WTC11 (cell line): ENCODE data around the gene WSCD2. TPM values are rescaled to one million over a fixed set of nuclear protein-coding genes. Genes with fewer than 3 reads are reported as not detected.

ENCODE experiments used
- ATAC-seq: fragments of 200-7000 bp; cut with Tn5 transposase; 2 replicates; pipeline ENCODE4 v1.10.0; 2021; ENCODE audit warnings: mild to moderate bottlenecking, moderate library complexity
- CTCF ChIA-PET: fragments of 300-600 bp; sonication (Branson Sonifier 250); formaldehyde crosslinking; loops from one replicate; lab custom pipeline; 2021; ENCODE audit warnings: antibody characterized with exemption; lab: Charles Lee
- POLR2A ChIA-PET: fragments of 350-600 bp; sonication (Branson Sonifier 250); formaldehyde crosslinking; loops from one replicate; lab custom pipeline; 2021; ENCODE audit warnings: antibody characterized with exemption; lab: Charles Lee
- DNase-seq: peaks from one replicate; pipeline ENCODE4 v3.0.0; 2021; ENCODE audit warnings: low spot score
- H3K27ac Mint-ChIP-seq: 2 replicates; pipeline ENCODE4 v1.8.0; 2021; ENCODE audit warnings: mixed read lengths
- H3K27me3 Mint-ChIP-seq: 2 replicates; pipeline ENCODE4 v1.8.0; 2021; ENCODE audit warnings: low read depth, mild to moderate bottlenecking, moderate library complexity, mixed read lengths
- H3K36me3 Mint-ChIP-seq: 2 replicates; pipeline ENCODE4 v1.8.0; 2021; ENCODE audit warnings: mixed read lengths
- H3K4me1 Mint-ChIP-seq: 2 replicates; pipeline ENCODE4 v1.8.0; 2022; ENCODE audit warnings: mixed read lengths
- H3K4me3 Mint-ChIP-seq: 2 replicates; pipeline ENCODE4 v1.8.0; 2021; ENCODE audit warnings: mild to moderate bottlenecking, moderate library complexity, mixed read lengths
- H3K9me3 Mint-ChIP-seq: 2 replicates; pipeline ENCODE4 v1.8.0; 2021; ENCODE audit warnings: mixed read lengths
- ATF1 ChIP-seq: sonication (generic); formaldehyde crosslinking; IDR thresholded peaks from 2 replicates; pipeline ENCODE4 v1.8.1; 2023; ENCODE audit warnings: mild to moderate bottlenecking, moderate library complexity, missing genetic modification reagents
- CREM ChIP-seq: sonication (generic); formaldehyde crosslinking; IDR thresholded peaks from 2 replicates; pipeline ENCODE4 v1.8.1; 2022; ENCODE audit warnings: mild to moderate bottlenecking, missing genetic modification reagents, moderate library complexity
- FOXK1 ChIP-seq: sonication (generic); formaldehyde crosslinking; IDR thresholded peaks from 2 replicates; pipeline ENCODE4 v1.8.0; 2022; ENCODE audit warnings: mild to moderate bottlenecking, moderate library complexity, missing genetic modification reagents
- GABPB1 ChIP-seq: sonication (generic); formaldehyde crosslinking; IDR thresholded peaks from 2 replicates; pipeline ENCODE4 v1.8.1; 2023; ENCODE audit warnings: mild to moderate bottlenecking, missing genetic modification reagents
- GTF2I ChIP-seq: fragments of 250-450 bp; sonication (Bioruptor Pico); conservative IDR thresholded peaks from 2 replicates; pipeline ENCODE4 v1.4.0; 2021; ENCODE audit warnings: mild to moderate bottlenecking
- HMGA2 ChIP-seq: fragments of 250-450 bp; sonication (Bioruptor Pico); IDR thresholded peaks from 2 replicates; pipeline ENCODE4 v1.4.0; 2021; ENCODE audit warnings: mild to moderate bottlenecking, moderate library complexity
- IRF2 ChIP-seq: sonication (generic); formaldehyde crosslinking; IDR thresholded peaks from 2 replicates; pipeline ENCODE4 v1.8.0; 2022; ENCODE audit warnings: low read depth, missing genetic modification reagents, borderline replicate concordance
- JUN ChIP-seq: sonication (generic); formaldehyde crosslinking; IDR thresholded peaks from 2 replicates; pipeline ENCODE4 v1.8.0; 2023; ENCODE audit warnings: mild to moderate bottlenecking, missing genetic modification reagents
- NR1H2 ChIP-seq: sonication (generic); formaldehyde crosslinking; IDR thresholded peaks from 2 replicates; pipeline ENCODE4 v1.9.0; 2021; ENCODE audit warnings: mild to moderate bottlenecking, moderate library complexity, missing genetic modification reagents
- NR2C2 ChIP-seq: sonication (generic); formaldehyde crosslinking; IDR thresholded peaks from 2 replicates; pipeline ENCODE4 v1.8.0; 2022; ENCODE audit warnings: mild to moderate bottlenecking, missing genetic modification reagents
- NR3C1 ChIP-seq: sonication (generic); formaldehyde crosslinking; conservative IDR thresholded peaks from 2 replicates; pipeline ENCODE4 v1.8.1; 2023; ENCODE audit warnings: low read depth, mild to moderate bottlenecking, missing genetic modification reagents
- RORB ChIP-seq: fragments of 250-450 bp; sonication (Bioruptor Pico); IDR thresholded peaks from 2 replicates; pipeline ENCODE4 v1.9.0; 2021; ENCODE audit warnings: mild to moderate bottlenecking
- SOX15 ChIP-seq: fragments of 250-450 bp; sonication (Bioruptor Pico); IDR thresholded peaks from 2 replicates; pipeline ENCODE4 v1.9.0; 2021; ENCODE audit warnings: mild to moderate bottlenecking
- ZBTB43 ChIP-seq: sonication (generic); formaldehyde crosslinking; IDR thresholded peaks from 2 replicates; pipeline ENCODE4 v1.8.1; 2023; ENCODE audit warnings: mild to moderate bottlenecking, missing genetic modification reagents
- ZNF138 ChIP-seq: sonication (generic); formaldehyde crosslinking; conservative IDR thresholded peaks from 2 replicates; pipeline ENCODE4 v1.8.1; 2022; ENCODE audit warnings: mild to moderate bottlenecking, moderate library complexity, missing genetic modification reagents
- ZNF263 ChIP-seq: sonication (generic); formaldehyde crosslinking; IDR thresholded peaks from 2 replicates; pipeline ENCODE4 v1.8.1; 2022; ENCODE audit warnings: low read depth, mild to moderate bottlenecking, moderate library complexity, missing genetic modification reagents
- ZSCAN18 ChIP-seq: fragments of 250-450 bp; sonication (Bioruptor Pico); IDR thresholded peaks from 2 replicates; pipeline ENCODE4 v2.1.2; 2022; ENCODE audit warnings: mild to moderate bottlenecking, moderate library complexity
- total RNA-seq: library from RNA; stranded (reverse); gene quantifications from 3 replicates; pipeline ENCODE4 v1.2.3, GENCODE V29; 2021
- TF ChIP-seq, protein P1 (sequence below): fragments of 200-600 bp; IDR thresholded peaks from 2 replicates; pipeline ENCODE4 v1.8.0; 2022; ENCODE audit warnings: antibody characterized with exemption
- TF ChIP-seq, protein P2 (sequence below): sonication (generic); formaldehyde crosslinking; IDR thresholded peaks from 2 replicates; pipeline ENCODE4 v1.8.1; 2023; ENCODE audit warnings: mild to moderate bottlenecking, missing genetic modification reagents, moderate library complexity
- TF ChIP-seq, protein P3 (sequence below): sonication (generic); formaldehyde crosslinking; IDR thresholded peaks from 2 replicates; pipeline ENCODE4 v1.8.0; 2022; ENCODE audit warnings: mild to moderate bottlenecking, missing genetic modification reagents
- TF ChIP-seq, protein P4 (sequence below): sonication (generic); formaldehyde crosslinking; IDR thresholded peaks from 2 replicates; pipeline ENCODE4 v1.8.0; 2023; ENCODE audit warnings: missing genetic modification reagents
- TF ChIP-seq, protein P5 (sequence below): sonication (generic); formaldehyde crosslinking; IDR thresholded peaks from 2 replicates; pipeline ENCODE4 v1.8.1; 2022; ENCODE audit warnings: mild to moderate bottlenecking, moderate library complexity, missing genetic modification reagents

WSCD2 gene
- total RNA-seq, 1 experiment from 2014 or later: 1.1 TPM

DNA sequence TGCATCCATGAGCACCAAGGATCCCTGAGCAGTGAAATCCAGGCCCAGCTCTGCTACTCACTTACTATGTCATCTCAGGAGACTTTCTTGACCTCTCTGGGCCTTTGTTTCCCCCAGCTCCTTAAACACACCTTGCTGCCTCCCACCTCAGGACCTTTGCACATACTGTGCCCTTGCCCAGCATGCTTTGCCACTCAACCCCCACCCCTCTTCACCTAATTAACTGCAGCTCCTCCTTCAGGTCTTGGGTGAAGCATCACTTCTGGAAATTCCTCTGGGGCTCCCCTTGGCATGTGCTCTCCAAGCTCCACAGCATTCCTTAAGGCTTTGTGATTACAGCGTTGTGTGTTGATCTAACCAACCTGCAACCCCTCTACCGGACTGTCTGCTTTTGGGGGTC, 15.9 kb downstream of the WSCD2 start:
- no peak overlapping the region for H3K4me3 Mint-ChIP-seq
- H3K36me3 Mint-ChIP-seq: no peaks in the 10 kb centered on the region
- CTCF ChIA-PET: interaction anchor here (0.9 to 2.0 kb wide), 6 partner anchors 8 to 152 kb away, joined by 3 to 6 read pairs (median 6); partner anchors contain the start of gene WSCD2
- DNase-seq (no peak), ATAC-seq (peak; percentile 26; the same call in 1 of the 2 replicates)
- TF ChIP-seq FOXK1 (CRISPR knock-in tag): no peak
- peak; percentile 86 for TF ChIP-seq GTF2I (CRISPR knock-in tag)
- H3K9me3 Mint-ChIP-seq: 0 out of 2 replicates have a peak, but pooled peaks cover 3% of the 10 kb centered on the region
- no peaks in the 10 kb centered on the region; the same call in 1 of the 2 replicates for H3K27me3 Mint-ChIP-seq
- H3K27ac Mint-ChIP-seq: no peak overlapping the region
- POLR2A ChIA-PET: no interaction called here
- peaks cover 55% of the 10 kb centered on the region for H3K4me1 Mint-ChIP-seq

GRCh38 chr12:108146035-108146893, 17.2 kb downstream of the WSCD2 start:
- no peaks in the 10 kb centered on the region; the same call in 1 of the 2 replicates for H3K27me3 Mint-ChIP-seq
- CTCF ChIA-PET: interaction anchor here (0.5 to 1.1 kb wide), 3 partner anchors 10 to 48 kb away, joined by 3 to 5 read pairs (median 3); no protein-coding TSS in a partner anchor
- no peak overlapping the region for H3K4me3 Mint-ChIP-seq
- peaks cover 55% of the 10 kb centered on the region for H3K4me1 Mint-ChIP-seq
- 0 out of 2 replicates have a peak, but pooled peaks cover 3% of the 10 kb centered on the region for H3K9me3 Mint-ChIP-seq
- no peak overlapping the region for H3K27ac Mint-ChIP-seq
- H3K36me3 Mint-ChIP-seq: no peaks in the 10 kb centered on the region
- no peak; the same call in 1 of the 2 replicates for ATAC-seq
- DNase-seq: no peak
- TF ChIP-seq CREM (CRISPR knock-in tag): no peak
- no peak for TF ChIP-seq HMGA2 (CRISPR knock-in tag)
- TF ChIP-seq, protein P1, sequence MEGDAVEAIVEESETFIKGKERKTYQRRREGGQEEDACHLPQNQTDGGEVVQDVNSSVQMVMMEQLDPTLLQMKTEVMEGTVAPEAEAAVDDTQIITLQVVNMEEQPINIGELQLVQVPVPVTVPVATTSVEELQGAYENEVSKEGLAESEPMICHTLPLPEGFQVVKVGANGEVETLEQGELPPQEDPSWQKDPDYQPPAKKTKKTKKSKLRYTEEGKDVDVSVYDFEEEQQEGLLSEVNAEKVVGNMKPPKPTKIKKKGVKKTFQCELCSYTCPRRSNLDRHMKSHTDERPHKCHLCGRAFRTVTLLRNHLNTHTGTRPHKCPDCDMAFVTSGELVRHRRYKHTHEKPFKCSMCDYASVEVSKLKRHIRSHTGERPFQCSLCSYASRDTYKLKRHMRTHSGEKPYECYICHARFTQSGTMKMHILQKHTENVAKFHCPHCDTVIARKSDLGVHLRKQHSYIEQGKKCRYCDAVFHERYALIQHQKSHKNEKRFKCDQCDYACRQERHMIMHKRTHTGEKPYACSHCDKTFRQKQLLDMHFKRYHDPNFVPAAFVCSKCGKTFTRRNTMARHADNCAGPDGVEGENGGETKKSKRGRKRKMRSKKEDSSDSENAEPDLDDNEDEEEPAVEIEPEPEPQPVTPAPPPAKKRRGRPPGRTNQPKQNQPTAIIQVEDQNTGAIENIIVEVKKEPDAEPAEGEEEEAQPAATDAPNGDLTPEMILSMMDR: no peak
- TF ChIP-seq ZNF263: no peak
- no peak for TF ChIP-seq GABPB1
- TF ChIP-seq ZBTB43 (CRISPR knock-in tag): no peak
- no peak for TF ChIP-seq SOX15 (CRISPR knock-in tag)
- TF ChIP-seq, protein P2, sequence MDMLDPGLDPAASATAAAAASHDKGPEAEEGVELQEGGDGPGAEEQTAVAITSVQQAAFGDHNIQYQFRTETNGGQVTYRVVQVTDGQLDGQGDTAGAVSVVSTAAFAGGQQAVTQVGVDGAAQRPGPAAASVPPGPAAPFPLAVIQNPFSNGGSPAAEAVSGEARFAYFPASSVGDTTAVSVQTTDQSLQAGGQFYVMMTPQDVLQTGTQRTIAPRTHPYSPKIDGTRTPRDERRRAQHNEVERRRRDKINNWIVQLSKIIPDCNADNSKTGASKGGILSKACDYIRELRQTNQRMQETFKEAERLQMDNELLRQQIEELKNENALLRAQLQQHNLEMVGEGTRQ: no peak
- TF ChIP-seq, protein P3, sequence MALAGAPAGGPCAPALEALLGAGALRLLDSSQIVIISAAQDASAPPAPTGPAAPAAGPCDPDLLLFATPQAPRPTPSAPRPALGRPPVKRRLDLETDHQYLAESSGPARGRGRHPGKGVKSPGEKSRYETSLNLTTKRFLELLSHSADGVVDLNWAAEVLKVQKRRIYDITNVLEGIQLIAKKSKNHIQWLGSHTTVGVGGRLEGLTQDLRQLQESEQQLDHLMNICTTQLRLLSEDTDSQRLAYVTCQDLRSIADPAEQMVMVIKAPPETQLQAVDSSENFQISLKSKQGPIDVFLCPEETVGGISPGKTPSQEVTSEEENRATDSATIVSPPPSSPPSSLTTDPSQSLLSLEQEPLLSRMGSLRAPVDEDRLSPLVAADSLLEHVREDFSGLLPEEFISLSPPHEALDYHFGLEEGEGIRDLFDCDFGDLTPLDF: no peak
- no peak for TF ChIP-seq NR2C2 (CRISPR knock-in tag)
- TF ChIP-seq ZSCAN18 (CRISPR knock-in tag): no peak
- no peak for TF ChIP-seq ZNF138 (CRISPR knock-in tag)
- TF ChIP-seq NR1H2 (CRISPR knock-in tag): no peak
- no peak for TF ChIP-seq NR3C1 (CRISPR knock-in tag)
- TF ChIP-seq, protein P4, sequence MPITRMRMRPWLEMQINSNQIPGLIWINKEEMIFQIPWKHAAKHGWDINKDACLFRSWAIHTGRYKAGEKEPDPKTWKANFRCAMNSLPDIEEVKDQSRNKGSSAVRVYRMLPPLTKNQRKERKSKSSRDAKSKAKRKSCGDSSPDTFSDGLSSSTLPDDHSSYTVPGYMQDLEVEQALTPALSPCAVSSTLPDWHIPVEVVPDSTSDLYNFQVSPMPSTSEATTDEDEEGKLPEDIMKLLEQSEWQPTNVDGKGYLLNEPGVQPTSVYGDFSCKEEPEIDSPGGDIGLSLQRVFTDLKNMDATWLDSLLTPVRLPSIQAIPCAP (CRISPR knock-in tag): no peak
- TF ChIP-seq RORB: no peak
- no peak for TF ChIP-seq IRF2
- TF ChIP-seq, protein P5, sequence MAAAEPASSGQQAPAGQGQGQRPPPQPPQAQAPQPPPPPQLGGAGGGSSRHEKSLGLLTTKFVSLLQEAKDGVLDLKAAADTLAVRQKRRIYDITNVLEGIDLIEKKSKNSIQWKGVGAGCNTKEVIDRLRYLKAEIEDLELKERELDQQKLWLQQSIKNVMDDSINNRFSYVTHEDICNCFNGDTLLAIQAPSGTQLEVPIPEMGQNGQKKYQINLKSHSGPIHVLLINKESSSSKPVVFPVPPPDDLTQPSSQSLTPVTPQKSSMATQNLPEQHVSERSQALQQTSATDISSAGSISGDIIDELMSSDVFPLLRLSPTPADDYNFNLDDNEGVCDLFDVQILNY (CRISPR knock-in tag): no peak
- TF ChIP-seq JUN (CRISPR knock-in tag): no peak
- TF ChIP-seq ATF1 (CRISPR knock-in tag): no peak
- POLR2A ChIA-PET: interaction anchor here (1.0 kb wide), 1 partner anchor 13 kb away, joined by 3 read pairs; no protein-coding TSS in a partner anchor
